ENCODE measurements around the gene PHOX2A.

The PHOX2A gene

GRCh38 chr11:72247584-72247983 is 3.6 kb upstream of the PHOX2A start:
- DNase-seq, result no peak

DNA sequence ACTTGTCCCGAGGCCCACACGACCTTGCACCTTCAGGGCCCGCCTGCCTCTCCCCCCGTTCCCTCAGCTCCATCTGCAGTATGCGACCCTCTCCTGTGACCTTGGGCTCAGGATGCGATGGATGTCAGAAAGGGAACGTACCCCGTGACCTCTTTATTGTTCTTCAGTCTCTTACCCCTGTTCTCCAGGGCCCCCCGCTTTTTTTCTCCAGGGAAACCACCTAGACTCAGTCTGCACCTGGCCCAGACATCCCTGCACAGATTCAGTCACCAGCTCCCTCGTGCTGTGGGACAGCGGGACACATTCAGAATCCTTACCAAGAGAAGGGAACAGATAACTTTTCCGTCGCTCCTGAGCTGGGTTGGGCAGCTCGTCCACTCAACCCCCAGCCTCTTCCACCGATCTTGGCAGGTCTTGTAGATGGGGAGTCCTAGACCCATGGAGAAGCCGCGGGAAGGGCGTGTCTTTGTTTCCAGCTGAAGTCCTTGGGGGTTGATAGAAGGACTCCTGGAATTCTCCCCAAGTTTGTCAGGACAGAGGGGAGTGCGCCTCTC is 1.4 kb upstream of the PHOX2A start:
- no peak for DNase-seq

DNA sequence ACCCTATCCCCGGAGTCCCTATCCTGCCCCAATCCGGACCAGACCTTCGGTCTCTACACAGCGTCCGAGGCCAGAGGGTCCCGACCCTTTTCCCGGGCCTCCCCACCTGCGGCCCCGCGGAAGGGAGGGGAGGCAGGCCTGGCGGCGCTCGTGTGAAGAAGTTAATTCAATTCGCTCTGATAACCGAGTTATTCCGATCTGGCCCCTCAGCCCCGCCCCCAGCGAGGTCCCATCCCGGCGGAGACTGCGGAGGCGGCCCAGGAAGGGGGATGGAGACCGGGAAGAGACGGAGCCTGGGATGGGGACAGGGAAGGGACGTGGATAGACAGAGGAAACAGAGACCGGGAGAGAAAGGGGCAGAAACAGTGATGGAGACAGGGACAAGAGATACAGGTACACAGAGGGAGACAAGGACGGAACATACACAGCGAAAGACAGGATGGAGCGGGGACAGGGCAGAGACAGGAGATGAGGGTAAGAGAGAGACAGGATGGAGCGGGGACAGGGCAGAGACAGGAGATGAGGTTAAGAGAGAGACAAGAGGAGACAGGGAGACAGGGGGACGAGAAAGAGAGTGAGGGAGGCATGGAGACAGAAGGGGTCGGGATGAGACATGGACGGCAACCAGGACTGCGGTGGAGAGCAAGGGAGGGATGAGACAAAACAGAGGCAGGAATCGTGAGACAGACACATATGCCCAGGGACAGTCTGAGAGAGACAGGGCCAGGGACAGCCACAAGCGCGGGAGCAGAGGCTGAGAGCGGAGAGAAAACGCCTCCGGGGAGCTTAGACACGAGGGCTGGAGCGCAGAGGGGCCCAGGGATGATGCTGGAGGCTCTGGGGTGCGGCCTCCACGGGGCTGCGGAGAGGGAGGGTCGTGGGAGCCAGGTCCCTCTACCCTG is 636 bp upstream of the PHOX2A start:
- DNase-seq, result no peak

DNA sequence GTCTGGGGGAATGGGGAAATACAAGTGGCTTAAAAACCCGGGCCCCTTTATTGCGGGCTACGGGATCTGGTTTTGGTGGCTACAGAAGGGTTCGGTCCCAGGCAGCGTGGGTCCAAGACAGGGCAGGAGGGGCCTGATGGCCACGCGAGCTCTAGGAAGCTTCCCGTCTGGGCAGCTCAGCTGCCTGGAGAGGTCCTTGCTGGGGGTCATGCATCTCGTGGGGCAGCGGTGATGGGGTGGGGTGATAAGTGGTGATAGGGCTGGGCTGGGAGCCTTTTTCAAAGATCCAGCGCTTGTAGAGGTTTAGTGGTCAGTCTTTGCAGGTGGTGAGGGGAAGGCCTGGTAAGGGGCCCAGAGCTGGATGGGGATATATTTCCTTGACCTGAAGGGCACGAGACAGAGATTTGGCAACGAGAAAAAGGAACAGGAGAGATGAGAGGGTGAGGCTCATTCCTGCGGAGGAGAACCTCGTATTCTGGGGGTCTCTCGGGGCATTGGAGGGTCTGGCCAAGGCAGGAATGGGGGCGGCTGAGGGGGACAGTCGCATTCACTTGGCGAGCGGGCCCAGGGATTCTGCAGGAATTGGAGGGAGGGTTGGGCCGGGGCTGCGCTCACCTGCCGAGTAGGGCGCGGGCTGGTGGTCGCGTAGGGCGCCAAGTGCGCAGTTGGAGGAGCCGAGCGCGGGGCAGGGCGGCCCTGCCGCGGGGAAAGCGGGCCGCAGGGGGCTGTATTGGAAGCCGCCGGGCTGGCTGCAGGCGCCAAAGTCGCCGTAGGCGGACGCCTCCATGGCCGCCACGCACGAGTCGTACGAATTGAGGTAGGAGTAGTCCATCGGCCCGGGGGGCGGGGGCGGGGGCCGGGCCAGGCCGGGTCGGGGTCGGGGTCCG is 560 bp downstream of the PHOX2A start:
- DNase-seq, result no peak

- no peak for DNase-seq
These were observed 1.8 kb downstream of the PHOX2A start for GRCh38 chr11:72242141-72242540.

- DNase-seq, result no peak
These were observed 2.6 kb downstream of the PHOX2A start for GRCh38 chr11:72241291-72241781.

DNA sequence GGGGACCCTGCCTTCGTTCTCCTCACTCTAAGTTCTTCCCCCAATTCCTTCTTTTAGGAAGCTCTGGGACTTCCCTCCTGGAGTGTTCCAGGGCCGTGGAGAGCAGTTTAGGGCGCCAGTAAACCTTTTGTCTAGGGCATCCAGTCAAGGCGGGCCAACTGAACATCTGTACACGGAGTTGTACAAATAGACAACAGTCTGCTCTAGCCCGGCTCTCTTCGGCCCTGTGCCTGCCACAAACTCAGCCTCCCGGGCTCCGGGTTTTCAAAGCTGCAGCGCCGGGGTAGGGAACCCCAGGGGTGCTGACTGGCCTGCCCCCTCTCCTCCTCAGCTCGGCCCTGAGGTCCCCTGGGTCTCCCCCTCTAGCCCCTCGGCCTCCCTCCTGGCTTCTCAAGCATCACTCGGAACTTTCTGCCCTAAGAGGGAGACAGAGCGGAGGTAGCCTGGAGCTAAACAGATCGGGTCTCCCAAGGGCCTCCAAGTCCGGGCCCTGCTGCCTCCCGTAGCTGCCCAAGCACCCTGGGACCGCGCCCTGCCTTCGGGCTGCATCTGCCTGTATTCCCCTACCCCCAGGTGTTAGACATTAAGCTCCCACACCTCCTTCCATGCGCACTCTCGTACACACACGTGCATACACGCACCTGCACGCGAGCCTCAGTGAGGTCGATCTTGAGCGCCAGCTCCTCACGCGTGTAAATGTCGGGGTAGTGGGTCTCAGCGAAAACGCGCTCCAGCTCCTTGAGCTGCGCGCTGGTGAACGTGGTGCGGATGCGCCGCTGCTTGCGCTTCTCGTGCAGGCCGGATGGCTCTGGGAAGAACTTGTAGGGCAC is 3.3 kb downstream of the PHOX2A start:
- no peak for DNase-seq

DNA sequence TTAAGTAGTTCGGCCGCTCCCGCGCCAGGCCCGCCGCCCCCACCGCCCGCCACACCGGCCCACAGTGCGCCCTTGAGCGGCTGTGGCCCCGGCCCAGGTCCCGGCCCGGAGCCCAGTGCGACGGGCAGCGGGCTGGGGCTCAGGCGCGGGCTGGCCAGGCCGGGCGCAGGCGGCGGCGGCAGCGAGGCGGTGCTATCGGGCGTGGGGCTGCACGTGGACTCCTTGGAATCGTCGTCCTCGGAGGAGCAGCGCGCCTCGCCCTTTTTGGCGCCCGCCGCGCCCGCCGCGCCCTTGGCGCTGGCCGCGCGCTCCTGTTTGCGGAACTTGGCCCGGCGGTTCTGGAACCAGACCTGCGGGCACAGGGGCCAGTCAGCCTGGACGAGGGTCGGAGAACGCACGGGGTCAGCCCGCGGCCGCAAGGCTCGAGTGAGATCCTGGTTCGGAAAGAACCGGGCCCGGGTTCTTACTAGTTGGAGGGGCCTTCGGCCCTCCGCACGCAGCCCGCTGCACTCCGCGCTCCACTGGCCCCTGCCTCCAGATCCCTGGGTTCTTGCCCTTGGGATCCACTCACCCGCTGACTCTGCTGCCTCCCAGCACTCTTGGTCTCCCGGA is 4.0 kb downstream of the PHOX2A start:
- no peak for DNase-seq

GRCh38 chr11:72239313-72239848 is 4.6 kb downstream of the PHOX2A start:
- no peak for DNase-seq

- no peak for DNase-seq
These were observed 5.3 kb downstream of the PHOX2A start for GRCh38 chr11:72238492-72239312.

DNA sequence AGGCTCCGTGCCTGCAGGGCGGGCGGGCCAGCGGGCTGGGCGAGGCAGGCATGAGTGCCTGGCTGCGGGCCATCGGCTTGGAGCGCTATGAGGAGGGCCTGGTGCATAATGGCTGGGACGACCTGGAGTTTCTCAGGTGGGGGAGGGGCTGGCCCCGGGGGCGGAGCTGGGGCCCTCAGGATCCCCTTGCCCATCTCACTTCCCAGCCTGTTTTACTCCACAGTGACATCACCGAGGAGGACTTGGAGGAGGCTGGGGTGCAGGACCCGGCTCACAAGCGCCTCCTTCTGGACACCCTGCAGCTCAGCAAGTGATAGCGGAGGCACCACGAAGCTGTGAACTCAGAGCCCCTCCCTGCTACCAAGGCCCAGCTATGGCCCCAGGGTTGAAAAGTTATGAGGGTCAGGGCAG is 5.9 kb downstream of the PHOX2A start:
- peak in 3 of 5 donors; percentile 29 to 43 (median 35) for DNase-seq

DNA sequence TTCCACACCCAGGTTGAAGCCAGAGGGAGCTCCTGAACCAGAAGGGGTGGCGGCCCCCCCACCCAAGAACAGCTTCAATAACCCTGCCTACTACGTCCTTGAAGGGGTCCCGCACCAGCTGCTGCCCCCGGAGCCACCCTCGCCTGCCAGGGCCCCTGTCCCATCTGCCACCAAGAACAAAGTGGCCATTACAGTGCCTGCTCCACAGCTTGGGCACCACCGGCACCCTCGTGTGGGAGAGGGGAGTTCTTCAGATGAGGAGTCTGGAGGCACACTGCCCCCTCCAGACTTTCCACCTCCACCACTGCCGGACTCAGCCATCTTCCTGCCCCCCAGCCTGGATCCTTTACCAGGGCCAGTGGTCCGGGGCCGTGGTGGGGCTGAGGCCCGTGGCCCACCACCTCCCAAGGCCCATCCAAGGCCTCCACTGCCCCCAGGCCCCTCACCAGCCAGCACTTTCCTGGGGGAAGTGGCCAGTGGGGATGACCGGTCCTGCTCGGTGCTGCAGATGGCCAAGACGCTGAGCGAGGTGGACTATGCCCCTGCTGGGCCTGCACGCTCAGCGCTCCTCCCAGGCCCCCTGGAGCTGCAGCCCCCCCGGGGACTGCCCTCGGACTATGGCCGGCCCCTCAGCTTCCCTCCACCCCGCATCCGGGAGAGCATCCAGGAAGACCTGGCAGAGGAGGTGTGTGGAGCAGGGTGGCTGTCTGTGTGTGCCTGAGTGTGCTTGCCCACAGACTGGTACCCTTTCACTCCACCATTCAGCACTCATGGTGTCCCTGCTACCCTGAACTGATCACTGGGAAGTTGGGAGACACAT is 6.7 kb downstream of the PHOX2A start:
- DNase-seq, result no peak

GRCh38 chr11:72236774-72237111 is 7.2 kb downstream of the PHOX2A start:
- no peak for DNase-seq

DNA sequence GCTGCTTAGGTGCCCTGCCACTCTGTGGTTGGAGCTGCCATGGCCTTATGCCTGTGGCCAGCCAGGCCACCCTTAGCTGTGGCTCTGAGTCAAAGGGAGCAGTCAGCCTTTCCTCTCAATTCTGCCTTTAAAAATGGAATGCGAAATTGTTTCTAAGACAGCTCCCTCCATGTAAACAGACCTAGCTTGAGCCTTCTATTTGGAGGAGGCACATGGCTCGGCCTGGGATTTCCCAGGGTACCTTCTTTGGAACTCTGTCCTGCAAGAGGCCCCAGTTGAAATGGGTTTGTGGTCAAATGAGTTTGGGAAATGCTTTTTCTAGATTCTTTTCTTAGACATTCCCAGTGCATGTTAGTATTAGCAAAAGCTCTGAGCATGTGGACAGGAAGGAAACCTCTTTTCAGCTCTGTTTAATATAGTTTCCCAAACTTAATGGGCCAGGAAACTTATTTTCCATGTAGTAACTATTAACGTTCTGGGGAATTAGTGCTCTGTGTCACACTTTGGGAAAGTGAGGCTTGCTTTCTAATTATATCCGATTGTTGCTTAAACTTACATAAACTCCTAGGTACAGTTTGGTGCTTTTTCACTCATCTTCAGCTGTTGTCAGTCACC is 7.8 kb downstream of the PHOX2A start:
- DNase-seq, result no peak

DNA sequence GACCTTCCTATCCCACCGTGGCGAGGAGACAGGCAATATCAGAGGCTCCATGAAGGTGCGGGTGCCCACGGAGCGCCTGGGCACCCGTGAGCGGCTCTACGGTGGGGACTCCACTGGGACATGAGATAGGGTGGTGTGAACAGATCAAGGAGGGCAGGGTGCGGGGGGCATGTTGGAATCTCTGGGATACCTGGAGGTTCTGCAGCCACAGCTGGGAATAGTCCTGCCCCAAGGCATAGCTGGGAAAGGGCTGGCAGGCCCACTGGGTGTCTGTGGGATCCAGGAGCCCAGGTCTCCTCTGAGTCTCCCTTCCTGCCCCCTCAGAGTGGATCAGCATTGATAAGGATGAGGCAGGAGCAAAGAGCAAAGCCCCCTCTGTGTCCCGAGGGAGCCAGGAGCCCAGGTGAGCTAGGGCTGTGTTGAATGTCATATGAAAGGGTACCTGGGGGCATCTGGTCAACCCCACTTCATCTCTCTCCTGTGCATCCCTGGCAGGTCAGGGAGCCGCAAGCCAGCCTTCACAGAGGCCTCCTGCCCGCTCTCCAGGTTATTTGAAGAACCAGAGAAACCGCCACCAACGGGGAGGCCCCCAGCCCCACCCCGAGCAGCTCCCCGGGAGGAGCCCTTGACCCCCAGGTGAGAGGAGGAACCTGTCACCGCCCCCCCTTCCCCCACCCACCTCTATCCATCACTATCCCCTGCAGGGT is 8.5 kb downstream of the PHOX2A start:
- no peak for DNase-seq

DNA sequence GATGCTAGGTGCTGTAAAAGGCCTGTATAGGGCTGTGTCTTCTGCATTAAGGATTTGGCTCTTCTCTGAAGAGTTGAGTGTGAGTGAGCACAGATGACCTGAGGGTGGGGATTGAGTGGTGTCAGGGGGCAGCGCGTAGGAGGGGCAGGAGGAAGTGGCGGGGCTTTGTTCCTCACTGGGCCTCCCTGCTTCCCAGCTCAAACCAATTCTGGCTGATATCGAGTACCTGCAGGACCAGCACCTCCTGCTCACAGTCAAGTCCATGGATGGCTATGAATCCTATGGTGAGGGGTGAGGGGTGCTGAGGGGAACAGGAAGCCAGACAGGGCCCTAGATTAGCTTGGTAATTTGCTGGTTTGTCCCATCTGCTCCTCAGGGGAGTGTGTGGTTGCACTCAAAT is 9.1 kb downstream of the PHOX2A start:
- no peak for DNase-seq

DNA sequence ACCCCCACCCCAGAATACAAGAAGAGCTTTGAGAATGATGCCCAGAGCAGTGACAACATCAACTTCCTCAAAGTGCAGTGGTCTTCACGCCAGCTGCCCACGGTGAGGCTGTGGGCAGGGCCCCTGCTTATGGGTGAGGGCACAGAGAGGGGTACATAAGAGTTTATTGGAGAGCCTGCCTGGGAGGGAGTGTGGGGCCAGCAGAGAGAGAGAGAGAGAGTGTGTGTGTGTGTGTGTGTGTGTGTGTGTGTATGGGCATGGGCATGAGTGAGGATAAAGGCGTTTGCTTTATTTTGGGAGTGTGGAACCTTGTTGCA is 9.5 kb downstream of the PHOX2A start:
- no peak for DNase-seq

GRCh38 chr11:72233773-72234513 is 10.0 kb downstream of the PHOX2A start:
- no peak for DNase-seq

All from T-helper 1 cell (primary cell).